Esophagus squamous epithelium (tissue), 5 donors: ENCODE measurements around the gene ANKS1B. TPM values are rescaled to one million over a fixed set of nuclear protein-coding genes. Genes with fewer than 3 reads are reported as not detected.
"Not testable (repeated sequence)": the region's sequence is repeated elsewhere in the genome, so short reads cannot be mapped to it uniquely, and the experiment has no call there.

ENCODE experiments used
- DNase-seq: peaks from one replicate; lab custom pipeline; 2025; lab: John Stamatoyannopoulos, UW
- H3K27ac ChIP-seq, 4 donors: fragments of 200-600 bp; sonication (generic); one replicate each; pipeline ENCODE4 v1.5.1; 2016 to 2019; ENCODE audit warnings: mild to moderate bottlenecking in 1 of 4
- H3K27me3 ChIP-seq, 4 donors: fragments of 200-600 bp; sonication (generic); 1 replicate in 3 of 4; 2 replicates in 1 of 4; pipeline versions ENCODE4 v1.5.1 to v1.6.0; 2017 to 2021; ENCODE audit warnings: antibody characterized with exemption in 1 of 4
- H3K36me3 ChIP-seq, 3 donors: fragments of 200-600 bp; sonication (generic); one replicate each; pipeline ENCODE4 v1.5.1; 2016 to 2019
- H3K4me1 ChIP-seq, 3 donors: fragments of 200-600 bp; sonication (generic); one replicate each; pipeline ENCODE4 v1.5.1; 2017 to 2019
- H3K4me3 ChIP-seq, 4 donors: fragments of 200-600 bp; sonication (generic); 1 replicate in 3 of 4; 2 replicates in 1 of 4; pipeline ENCODE4 v1.5.1; 2016 to 2019; ENCODE audit warnings: mild to moderate bottlenecking in 2 of 4, moderate library complexity in 1 of 4
- H3K9me3 ChIP-seq, 3 donors: fragments of 200-600 bp; sonication (generic); one replicate each; pipeline ENCODE4 v1.5.1; 2016 to 2019
- CTCF ChIP-seq, 6 experiments: fragments of 450-650 bp in 4 of 6; fragments of 200-600 bp in 2 of 6; sonication (generic) in 2 of 6; IDR thresholded peaks; one replicate each; pipeline ENCODE4 v1.5.1; 2016 to 2019; ENCODE audit warnings: antibody characterized with exemption in 6 of 6, mild to moderate bottlenecking in 4 of 6, moderate library complexity in 4 of 6
- POLR2A ChIP-seq, 4 donors: fragments of 450-650 bp; IDR thresholded peaks; one replicate each; pipeline ENCODE4 v1.6.1; 2017; ENCODE audit warnings: antibody characterized with exemption in 4 of 4, mild to moderate bottlenecking in 4 of 4, moderate library complexity in 3 of 4
- WGBS, 2 donors: methylation state at CpG; one replicate each; pipeline ENCODE4 v1.1.5; 2018; 5-methylcytosine and 5-hydroxymethylcytosine counted together
- intact Hi-C: fragments of 100-400 bp; cut with DNase I; formaldehyde crosslinking; loops from one replicate; pipeline ENCODE4 v1.15.0; 2022
- total RNA-seq, 4 donors: library from RNA; depleted of rRNA; stranded (reverse); fragments of >200 nt; gene quantifications; one replicate each; pipeline ENCODE4 v1.1.0, GENCODE V29; 2016
- donor health status: DM: yes; HTN: yes; CAD: no.

Gene ANKS1B
- total RNA-seq, 4 donors from 2014 or later, result 1.6 to 15.8 (median 8.1) TPM

GRCh38 chr12:99249543-99249942 is 735.2 kb downstream of the ANKS1B start:
- Histone ChIP-seq H3K36me3 (no peaks in the 10 kb centered on the region), H3K4me3 (no peak overlapping the region), H3K4me1 (no peaks in the 10 kb centered on the region), H3K27ac (no peak overlapping the region), H3K9me3 (no peaks in the 10 kb centered on the region), H3K27me3 (no peaks in the 10 kb centered on the region)
- TF ChIP-seq CTCF (IDR thresholded peaks at IDR 0.05) (no peak), POLR2A (IDR thresholded peaks at IDR 0.05) (no peak)
- no peak for DNase-seq
- WGBS, 2 donors, result 68 to 90% methylated on average over 4 of the region's 4 CpGs
- intact Hi-C loops, result no loop called here

- H3K4me1 ChIP-seq, result peaks cover 0 to 21% (median 6%) of the 10 kb centered on the region in 3 donors
- WGBS, 2 donors, result 7 to 50% methylated on average over 1 to 5 of the region's 7 CpGs
- intact Hi-C loops, H3K27ac ChIP-seq, H3K4me3 ChIP-seq, DNase-seq, H3K9me3 ChIP-seq, H3K27me3 ChIP-seq, H3K36me3 ChIP-seq: not testable (repeated sequence)
These were observed 746.7 kb downstream of the ANKS1B start for GRCh38 chr12:99237907-99238538.

GRCh38 chr12:99235381-99235780 is 749.4 kb downstream of the ANKS1B start:
- H3K9me3 ChIP-seq, result no peaks in the 10 kb centered on the region
- no peak overlapping the region for H3K4me3 ChIP-seq
- no peak for DNase-seq
- WGBS, 2 donors, result 41 to 42% methylated on average over 3 of the region's 3 CpGs
- H3K36me3 ChIP-seq, result no peaks in the 10 kb centered on the region
- peaks cover 0 to 21% (median 6%) of the 10 kb centered on the region in 3 donors for H3K4me1 ChIP-seq
- TF ChIP-seq CTCF (IDR thresholded peaks at IDR 0.05) (no peak), POLR2A (IDR thresholded peaks at IDR 0.05) (no peak)
- no peak overlapping the region for H3K27ac ChIP-seq
- intact Hi-C loops, result no loop called here
- no peaks in the 10 kb centered on the region for H3K27me3 ChIP-seq

GRCh38 chr12:99234702-99235101 is 750.0 kb downstream of the ANKS1B start:
- intact Hi-C loops, result no loop called here
- WGBS, 2 donors, result 100% methylated on average over 1 of the region's 1 CpG
- no peaks in the 10 kb centered on the region for H3K36me3 ChIP-seq
- DNase-seq, result no peak
- H3K27me3 ChIP-seq, result no peaks in the 10 kb centered on the region
- no peak overlapping the region for H3K4me3 ChIP-seq
- TF ChIP-seq CTCF (IDR thresholded peaks at IDR 0.05) (no peak), POLR2A (IDR thresholded peaks at IDR 0.05) (no peak)
- peaks cover 0 to 21% (median 6%) of the 10 kb centered on the region in 3 donors for H3K4me1 ChIP-seq
- H3K9me3 ChIP-seq, result no peaks in the 10 kb centered on the region
- H3K27ac ChIP-seq, result no peak overlapping the region

GRCh38 chr12:99232324-99232723 is 752.4 kb downstream of the ANKS1B start:
- Histone ChIP-seq H3K4me1 (peaks cover 0 to 10% (median 0%) of the 10 kb centered on the region in 3 donors), H3K27me3 (no peaks in the 10 kb centered on the region), H3K36me3 (no peaks in the 10 kb centered on the region), H3K27ac (no peak overlapping the region), H3K9me3 (no peaks in the 10 kb centered on the region), H3K4me3 (no peak overlapping the region)
- DNase-seq, result no peak
- intact Hi-C loops, result no loop called here
- WGBS, 2 donors, result 47 to 62% methylated on average over 4 of the region's 4 CpGs
- TF ChIP-seq CTCF (IDR thresholded peaks at IDR 0.05) (no peak), POLR2A (IDR thresholded peaks at IDR 0.05) (no peak)
